SK-N-SH (cell line): ENCODE measurements around the gene RAB5B. TPM values are rescaled to one million over a fixed set of nuclear protein-coding genes. Genes with fewer than 3 reads are reported as not detected.
"Not testable (repeated sequence)": the region's sequence is repeated elsewhere in the genome, so short reads cannot be mapped to it uniquely, and the experiment has no call there.

Source experiments
- CTCF ChIA-PET: fragments of 300-600, 350-600 bp; formaldehyde crosslinking; extraction: SDS; loops from one replicate; lab custom pipeline; 2021; lab: Yijun Ruan, JAX
- POLR2A ChIA-PET: fragments of 350-600 bp; sonication (Branson Sonifier 250); formaldehyde crosslinking; extraction: SDS; loops from one replicate; lab custom pipeline; 2020; ENCODE audit warnings: antibody characterized with exemption, inconsistent platforms; lab: Yijun Ruan, JAX
- DNase-seq: peaks from one replicate; pipeline ENCODE4 v3.0.0; 2012
- H2AFZ ChIP-seq: fragments of 200-600 bp; sonication (generic); 2 replicates; pipeline ENCODE4 v1.8.1; 2016; ENCODE audit warnings: antibody characterized with exemption, mild to moderate bottlenecking, low read depth
- H3F3A ChIP-seq: fragments of 200-600 bp; sonication (generic); replicated peaks from 2 replicates; pipeline ENCODE3; 2016; ENCODE audit warnings: antibody characterized with exemption, mild to moderate bottlenecking; ENCODE audit not compliant: insufficient read depth
- H3K27ac ChIP-seq, 2 experiments: fragments of 200-500 bp in 1 of 2; fragments of 200-600 bp in 1 of 2; sonication (Bioruptor generic) in 1 of 2; sonication (generic), shearing (Covaris generic) in 1 of 2; 2 replicates each; pipeline versions ENCODE4 v1.5.1 to v1.6.1; 2014 to 2016; ENCODE audit warnings: low read depth in 2 of 2, inconsistent platforms in 1 of 2, low read length in 1 of 2, mild to moderate bottlenecking in 1 of 2, mixed read lengths in 1 of 2
- H3K27me3 ChIP-seq: fragments of 200-600 bp; sonication (generic), shearing (Covaris generic); 2 replicates; pipeline ENCODE4 v1.6.1; 2016; ENCODE audit warnings: mixed run types; ENCODE audit not compliant: insufficient read depth
- H3K36me3 ChIP-seq, 2 experiments: fragments of 200-500 bp in 1 of 2; fragments of 200-600 bp in 1 of 2; sonication (Bioruptor generic) in 1 of 2; sonication (generic) in 1 of 2; replicated peaks in 1 of 2; 2 replicates each; pipeline versions ENCODE3 to v1.5.1; 2014 to 2016; ENCODE audit warnings: low read length in 1 of 2, mild to moderate bottlenecking in 1 of 2; ENCODE audit not compliant: insufficient read depth in 2 of 2, control insufficient read depth in 1 of 2
- H3K4me1 ChIP-seq, 2 experiments: fragments of 200-500 bp in 1 of 2; fragments of 200-600 bp in 1 of 2; sonication (Bioruptor generic) in 1 of 2; sonication (generic), shearing (Covaris generic) in 1 of 2; 2 replicates each; pipeline versions ENCODE4 v1.5.1 to v1.6.1; 2014 to 2016; ENCODE audit warnings: low read depth in 1 of 2, low read length in 1 of 2, mixed run types in 1 of 2; ENCODE audit not compliant: insufficient read depth in 2 of 2, control insufficient read depth in 1 of 2
- H3K4me2 ChIP-seq: fragments of 200-600 bp; sonication (generic), shearing (Covaris generic); 2 replicates; pipeline ENCODE4 v1.6.1; 2017; ENCODE audit warnings: mixed run types
- H3K4me3 ChIP-seq, 2 experiments: fragments of 200-500 bp in 1 of 2; fragments of 200-600 bp in 1 of 2; sonication (Bioruptor generic) in 1 of 2; sonication (generic), shearing (Covaris generic) in 1 of 2; 2 replicates each; pipeline versions ENCODE4 v1.5.1 to v1.8.1; 2014 to 2016; ENCODE audit warnings: low read depth in 2 of 2, inconsistent platforms in 1 of 2, low read length in 1 of 2, mild to moderate bottlenecking in 1 of 2, mixed read lengths in 1 of 2, moderate library complexity in 1 of 2
- H3K79me2 ChIP-seq: fragments of 200-600 bp; sonication (generic); 2 replicates; pipeline ENCODE4 v1.8.1; 2017; ENCODE audit warnings: mild to moderate bottlenecking; ENCODE audit not compliant: insufficient read depth
- H3K9ac ChIP-seq: fragments of 200-600 bp; sonication (generic); 2 replicates; pipeline ENCODE4 v1.6.1; 2017; ENCODE audit warnings: mixed run types
- H3K9me2 ChIP-seq: fragments of 200-600 bp; sonication (generic); 2 replicates; pipeline ENCODE4 v1.6.1; 2017; ENCODE audit warnings: mixed run types
- H3K9me3 ChIP-seq: fragments of 200-600 bp; sonication (generic); 2 replicates; pipeline ENCODE4 v1.6.1; 2017; ENCODE audit warnings: mixed run types, mild to moderate bottlenecking, moderate library complexity
- H4K20me1 ChIP-seq: fragments of 200-600 bp; sonication (generic); 2 replicates; pipeline ENCODE4 v1.6.1; 2017; ENCODE audit warnings: mild to moderate bottlenecking, mixed run types; ENCODE audit not compliant: insufficient read depth
- ELF1 ChIP-seq: IDR thresholded peaks from 2 replicates; pipeline ENCODE4 v1.4.0; 2012
- JUND ChIP-seq: IDR thresholded peaks from 2 replicates; pipeline ENCODE4 v1.4.0; 2012
- POLR2AphosphoS5 ChIP-seq: IDR thresholded peaks from 2 replicates; pipeline ENCODE4 v1.6.1; 2012; ENCODE audit warnings: low read depth, low read length
- RCOR1 ChIP-seq: fragments of 150-350 bp; IDR thresholded peaks from 2 replicates; pipeline ENCODE4 v1.6.1; 2017; ENCODE audit warnings: antibody characterized with exemption, low read length
- RXRA ChIP-seq: IDR thresholded peaks from 2 replicates; pipeline ENCODE4 v1.4.0; 2012; ENCODE audit warnings: low read depth, mild to moderate bottlenecking, borderline replicate concordance
- WGBS: methylation state at CpG from one replicate; pipeline ENCODE4 v1.1.6; 2017; ENCODE audit warnings: low lambda C conversion rate; 5-methylcytosine and 5-hydroxymethylcytosine counted together
- polyA plus RNA-seq, 3 experiments: library from polyadenylated mRNA; depleted of rRNA; stranded (reverse); fragments of >200 nt; gene quantifications; 2 replicates each; pipeline ENCODE4 v1.2.3, GENCODE V29; 2012
- TF ChIP-seq, protein P1 (sequence below): IDR thresholded peaks from 2 replicates; pipeline ENCODE4 v1.4.0; 2012; ENCODE audit warnings: low read depth, borderline replicate concordance

Gene RAB5B
- polyA plus RNA-seq, 1 of the 3 experiments (the other 2 are of a cell fraction) = 54.0 TPM

DNA sequence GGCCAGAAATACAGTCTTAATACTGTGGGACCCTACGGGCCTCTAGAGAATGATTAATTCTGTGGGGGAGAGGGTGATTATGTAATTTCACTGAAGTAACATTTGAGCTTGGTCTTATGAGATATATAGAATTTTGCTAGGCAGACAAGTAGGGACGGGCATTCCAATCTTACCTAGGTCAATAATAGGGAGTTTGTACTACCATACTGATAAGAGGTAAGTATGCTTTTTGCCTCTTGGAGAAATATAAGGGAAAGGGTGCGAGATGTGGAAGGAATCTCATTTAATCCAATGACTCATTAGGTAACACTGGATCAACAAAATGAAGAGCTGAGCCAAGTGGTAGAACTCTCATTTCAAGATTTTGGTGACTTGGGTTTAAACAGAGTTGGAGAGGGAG is 5.2 kb downstream of the RAB5B start:
- Histone ChIP-seq H4K20me1 (no peaks in the 10 kb centered on the region), H3K4me2 (no peak overlapping the region), H3K9me2 (no peaks in the 10 kb centered on the region), H3K79me2 (peaks cover 78% of the 10 kb centered on the region), H3F3A (peaks cover 6% of the 10 kb centered on the region), H3K4me1 (peaks cover 0 to 3% of the 10 kb centered on the region in 2 experiments; a peak in 2 of 4 replicates), H2AFZ (no peak overlapping the region), H3K27me3 (no peaks in the 10 kb centered on the region), H3K4me3 (no peak overlapping the region), H3K9me3 (no peaks in the 10 kb centered on the region), H3K9ac (no peak overlapping the region), H3K27ac (no peak overlapping the region), H3K36me3 (peaks cover 9 to 40% of the 10 kb centered on the region in 2 experiments)
- TF ChIP-seq RXRA = no peak
- TF ChIP-seq ELF1 = no peak
- TF ChIP-seq, protein P1, sequence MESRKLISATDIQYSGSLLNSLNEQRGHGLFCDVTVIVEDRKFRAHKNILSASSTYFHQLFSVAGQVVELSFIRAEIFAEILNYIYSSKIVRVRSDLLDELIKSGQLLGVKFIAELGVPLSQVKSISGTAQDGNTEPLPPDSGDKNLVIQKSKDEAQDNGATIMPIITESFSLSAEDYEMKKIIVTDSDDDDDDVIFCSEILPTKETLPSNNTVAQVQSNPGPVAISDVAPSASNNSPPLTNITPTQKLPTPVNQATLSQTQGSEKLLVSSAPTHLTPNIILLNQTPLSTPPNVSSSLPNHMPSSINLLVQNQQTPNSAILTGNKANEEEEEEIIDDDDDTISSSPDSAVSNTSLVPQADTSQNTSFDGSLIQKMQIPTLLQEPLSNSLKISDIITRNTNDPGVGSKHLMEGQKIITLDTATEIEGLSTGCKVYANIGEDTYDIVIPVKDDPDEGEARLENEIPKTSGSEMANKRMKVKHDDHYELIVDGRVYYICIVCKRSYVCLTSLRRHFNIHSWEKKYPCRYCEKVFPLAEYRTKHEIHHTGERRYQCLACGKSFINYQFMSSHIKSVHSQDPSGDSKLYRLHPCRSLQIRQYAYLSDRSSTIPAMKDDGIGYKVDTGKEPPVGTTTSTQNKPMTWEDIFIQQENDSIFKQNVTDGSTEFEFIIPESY = no peak
- ChIA-PET CTCF (interaction anchor here (1.5 to 4.4 kb wide), 2 partner anchors 17 to 183 kb away, joined by 3 to 22 read pairs; no protein-coding TSS in a partner anchor), POLR2A (no interaction called here)
- WGBS = 89% methylated on average over 3 of the region's 3 CpGs
- no peak for DNase-seq

DNA sequence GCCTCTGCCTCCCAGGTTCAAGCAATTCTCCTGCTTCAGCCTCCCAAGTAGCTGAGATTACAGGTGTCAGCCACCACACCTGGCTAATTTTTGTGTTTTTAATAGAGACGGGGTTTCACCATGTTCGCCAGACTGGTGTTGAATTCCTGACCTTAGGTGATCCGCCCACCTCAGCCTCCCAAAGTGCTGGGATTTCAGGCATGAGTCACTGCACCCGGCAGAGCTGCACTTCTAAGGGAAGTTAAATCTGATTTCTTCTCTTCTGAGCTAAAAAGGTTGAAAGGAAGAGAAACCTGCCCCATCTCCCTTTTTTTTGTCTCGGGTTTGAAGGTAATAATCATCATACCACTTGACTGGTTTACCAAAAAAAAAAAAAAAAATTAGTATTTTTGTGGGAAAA is 8.0 kb downstream of the RAB5B start:
- CTCF ChIA-PET = interaction anchor here (0.8 to 7.0 kb wide), 6 partner anchors 14 to 243 kb away, joined by 3 to 50 read pairs (median 4); no protein-coding TSS in a partner anchor
- not testable (repeated sequence) for H3K9ac ChIP-seq, H3K9me3 ChIP-seq, H3K27me3 ChIP-seq, H2AFZ ChIP-seq, H3F3A ChIP-seq, H4K20me1 ChIP-seq, H3K9me2 ChIP-seq, H3K4me1 ChIP-seq, DNase-seq, H3K27ac ChIP-seq, H3K4me2 ChIP-seq, H3K4me3 ChIP-seq
- Histone ChIP-seq H3K79me2 (peaks cover 51% of the 10 kb centered on the region; the same call in 1 of the 2 replicates), H3K36me3 (peaks cover 19 to 51% of the 10 kb centered on the region in 2 experiments)
- POLR2A ChIA-PET = interaction anchor here (1.6 kb wide), 1 partner anchor 8 kb away, joined by 8 read pairs; the partner anchor contains the start of gene RAB5B
- 74% methylated on average over 5 of the region's 5 CpGs for WGBS

DNA sequence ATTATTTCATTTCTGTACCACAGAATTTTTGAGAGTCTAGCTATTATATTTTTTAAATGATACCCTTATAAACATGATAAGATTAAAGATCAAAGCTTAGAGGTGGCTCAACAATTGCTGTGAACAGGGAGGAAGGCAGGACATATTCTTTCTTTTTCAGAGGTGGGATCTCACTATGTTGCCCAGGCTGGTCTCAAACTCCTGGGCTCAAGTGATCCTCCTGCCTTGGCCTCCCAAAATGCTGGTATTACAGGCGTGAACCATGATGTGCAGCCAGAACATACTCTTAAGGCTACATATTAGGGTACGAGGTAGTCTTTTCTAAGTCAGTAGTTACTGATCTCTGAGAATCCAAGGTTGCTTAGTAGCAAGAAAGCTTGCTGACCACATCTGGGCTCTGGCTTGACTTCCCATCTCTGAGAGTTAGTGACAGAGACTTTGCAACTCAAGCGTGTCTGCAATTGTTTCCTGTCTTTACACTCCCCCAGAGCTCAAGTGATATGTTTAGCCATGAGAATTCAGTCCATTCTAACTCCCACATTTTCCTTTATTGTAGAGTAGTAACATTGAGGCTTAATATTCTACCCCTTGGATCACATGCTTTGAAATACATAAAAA is 8.6 kb downstream of the RAB5B start:
- 92% methylated on average over 2 of the region's 3 CpGs for WGBS
- H3K27me3 ChIP-seq = no peaks in the 10 kb centered on the region
- ChIA-PET CTCF (interaction anchor here (0.8 to 7.0 kb wide), 7 partner anchors 13 to 244 kb away, joined by 3 to 50 read pairs (median 3); no protein-coding TSS in a partner anchor), POLR2A (interaction anchor here (0.8 to 1.6 kb wide), 2 partner anchors 8 to 135 kb away, joined by 3 to 8 read pairs; partner anchors contain the start of gene RAB5B)
- H2AFZ ChIP-seq = no peak overlapping the region
- H3K9me2 ChIP-seq = no peaks in the 10 kb centered on the region
- H3K79me2 ChIP-seq = peaks cover 45% of the 10 kb centered on the region; the same call in 1 of the 2 replicates
- DNase-seq = no peak
- H3K4me2 ChIP-seq = no peak overlapping the region
- H3K36me3 ChIP-seq = peaks cover 19 to 46% of the 10 kb centered on the region in 2 experiments
- H3K4me1 ChIP-seq = no peaks in the 10 kb centered on the region
- H3K9me3 ChIP-seq = no peaks in the 10 kb centered on the region
- no peak overlapping the region for H3K27ac ChIP-seq
- H3K4me3 ChIP-seq = no peak overlapping the region
- peaks cover 6% of the 10 kb centered on the region for H3F3A ChIP-seq
- no peak for TF ChIP-seq JUND
- TF ChIP-seq RCOR1 = no peak
- no peak for TF ChIP-seq POLR2AphosphoS5
- H3K9ac ChIP-seq = no peak overlapping the region
- no peaks in the 10 kb centered on the region for H4K20me1 ChIP-seq
